ENCODE data around the gene PLCB4.

PLCB4 gene

DNA sequence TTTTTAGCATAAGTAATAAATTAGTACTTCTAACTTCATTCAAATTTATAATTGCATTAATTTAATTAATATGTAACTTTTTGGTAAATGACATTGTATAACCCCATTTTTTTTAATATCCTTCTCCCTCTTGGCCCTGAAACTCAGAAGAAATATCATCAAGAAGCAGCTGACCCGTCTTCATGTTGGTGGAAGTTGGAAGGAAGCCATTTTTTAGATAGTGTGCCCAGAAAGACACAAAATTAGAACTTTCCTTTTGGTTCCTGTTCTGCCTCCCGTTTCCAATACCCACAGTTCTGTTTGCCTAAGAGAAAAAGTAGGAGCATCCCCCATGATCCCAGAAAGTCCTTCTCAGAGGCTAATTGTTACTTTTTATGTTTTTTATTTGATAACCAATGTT is 65.5 kb downstream of the PLCB4 start:
- no peak for DNase-seq (ENCODE audit: extremely low read depth, low read depth)
- TF ChIP-seq, protein P1, sequence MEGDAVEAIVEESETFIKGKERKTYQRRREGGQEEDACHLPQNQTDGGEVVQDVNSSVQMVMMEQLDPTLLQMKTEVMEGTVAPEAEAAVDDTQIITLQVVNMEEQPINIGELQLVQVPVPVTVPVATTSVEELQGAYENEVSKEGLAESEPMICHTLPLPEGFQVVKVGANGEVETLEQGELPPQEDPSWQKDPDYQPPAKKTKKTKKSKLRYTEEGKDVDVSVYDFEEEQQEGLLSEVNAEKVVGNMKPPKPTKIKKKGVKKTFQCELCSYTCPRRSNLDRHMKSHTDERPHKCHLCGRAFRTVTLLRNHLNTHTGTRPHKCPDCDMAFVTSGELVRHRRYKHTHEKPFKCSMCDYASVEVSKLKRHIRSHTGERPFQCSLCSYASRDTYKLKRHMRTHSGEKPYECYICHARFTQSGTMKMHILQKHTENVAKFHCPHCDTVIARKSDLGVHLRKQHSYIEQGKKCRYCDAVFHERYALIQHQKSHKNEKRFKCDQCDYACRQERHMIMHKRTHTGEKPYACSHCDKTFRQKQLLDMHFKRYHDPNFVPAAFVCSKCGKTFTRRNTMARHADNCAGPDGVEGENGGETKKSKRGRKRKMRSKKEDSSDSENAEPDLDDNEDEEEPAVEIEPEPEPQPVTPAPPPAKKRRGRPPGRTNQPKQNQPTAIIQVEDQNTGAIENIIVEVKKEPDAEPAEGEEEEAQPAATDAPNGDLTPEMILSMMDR (IDR thresholded peaks at IDR 0.05; ENCODE audit: low read depth, low read length, missing control alignments): no peak
- no peak overlapping the region for H3K4me3 ChIP-seq (replicated peaks; ENCODE audit: low read depth, low read length)

DNA sequence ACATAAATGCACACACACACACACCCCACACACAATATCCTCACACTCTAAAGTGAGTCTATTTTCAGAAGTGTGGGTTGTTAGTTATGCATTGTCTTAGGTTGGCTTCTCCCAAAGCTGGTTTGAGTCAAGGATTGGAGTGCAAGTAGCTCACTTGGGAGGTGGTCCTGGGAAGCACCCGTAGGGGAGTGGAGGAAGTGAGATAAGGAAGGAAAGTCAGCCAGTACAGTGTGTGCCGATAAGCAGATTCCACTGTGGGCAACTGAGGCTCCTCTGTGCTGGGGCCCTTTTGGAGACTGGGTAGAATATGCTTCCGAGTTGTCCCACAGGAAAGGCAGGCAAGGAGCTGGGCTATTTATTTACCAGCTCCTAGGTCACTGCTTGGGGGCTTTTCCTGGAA is 67.2 kb downstream of the PLCB4 start:
- H3K4me3 ChIP-seq (replicated peaks; ENCODE audit: low read depth, low read length): no peak overlapping the region
- no peak for DNase-seq (ENCODE audit: extremely low read depth, low read depth)
- TF ChIP-seq, protein P1 (IDR thresholded peaks at IDR 0.05; ENCODE audit: low read depth, low read length, missing control alignments): no peak

DNA sequence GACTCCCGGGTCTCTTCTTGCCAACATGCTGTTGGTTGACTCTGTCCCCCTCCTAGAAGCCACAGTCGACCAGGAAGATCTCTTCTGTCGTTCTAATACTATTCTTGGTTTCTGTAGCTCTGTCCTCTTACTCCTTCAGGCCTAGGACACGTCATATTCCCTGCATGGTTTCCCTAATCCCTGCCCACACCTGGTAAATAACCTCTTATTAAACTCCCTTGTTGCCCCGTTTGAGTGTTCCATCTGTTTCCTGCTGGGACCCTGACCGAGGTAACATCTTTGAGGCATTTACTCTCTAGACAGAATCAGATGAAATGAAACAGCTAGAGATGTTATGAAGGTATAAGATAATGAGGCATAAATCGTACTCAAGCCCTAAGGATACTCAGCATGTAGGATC is 68.1 kb downstream of the PLCB4 start:
- no peak for DNase-seq (ENCODE audit: extremely low read depth, low read depth)
- TF ChIP-seq, protein P1 (IDR thresholded peaks at IDR 0.05; ENCODE audit: low read depth, low read length, missing control alignments): no peak
- H3K4me3 ChIP-seq (replicated peaks; ENCODE audit: low read depth, low read length): no peak overlapping the region

DNA sequence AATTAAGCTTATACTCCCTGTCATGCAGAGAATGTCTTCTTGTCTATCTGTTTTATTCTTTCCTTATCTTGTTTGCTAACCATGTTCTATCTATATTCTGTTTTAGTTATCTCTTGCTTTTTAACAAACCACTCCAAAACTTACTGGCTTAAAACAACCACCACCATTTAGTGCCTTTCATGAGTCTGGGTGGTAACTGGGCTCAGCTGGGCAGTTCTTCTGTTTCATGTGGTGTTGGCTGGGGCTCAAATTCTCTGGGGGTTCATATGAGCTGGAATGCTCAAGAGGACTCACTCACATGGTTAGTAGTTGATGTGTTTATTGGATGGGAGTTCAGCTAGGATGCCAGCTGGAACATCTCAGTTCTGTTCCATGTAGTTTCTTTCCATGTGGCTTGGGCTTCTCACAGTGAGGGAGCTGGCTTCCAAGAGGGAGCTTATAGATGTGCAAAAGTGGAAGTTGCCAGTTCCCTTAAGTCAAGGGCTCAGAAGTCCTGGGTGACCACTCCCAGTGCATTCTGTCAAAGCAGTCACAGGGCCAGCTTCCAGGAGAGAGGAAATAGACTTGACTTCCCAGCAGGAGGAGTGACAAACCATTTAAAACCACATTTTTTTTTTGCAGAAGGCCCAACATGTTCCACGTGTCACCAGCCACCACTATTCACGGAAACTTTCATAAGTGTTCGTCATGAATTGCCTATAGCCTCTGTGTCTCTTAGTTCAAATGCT is 70.4 kb downstream of the PLCB4 start:
- H3K4me3 ChIP-seq (replicated peaks; ENCODE audit: low read depth, low read length): no peak overlapping the region
- TF ChIP-seq, protein P1 (IDR thresholded peaks at IDR 0.05; ENCODE audit: low read depth, low read length, missing control alignments): no peak
- DNase-seq (ENCODE audit: extremely low read depth, low read depth): no peak

DNA sequence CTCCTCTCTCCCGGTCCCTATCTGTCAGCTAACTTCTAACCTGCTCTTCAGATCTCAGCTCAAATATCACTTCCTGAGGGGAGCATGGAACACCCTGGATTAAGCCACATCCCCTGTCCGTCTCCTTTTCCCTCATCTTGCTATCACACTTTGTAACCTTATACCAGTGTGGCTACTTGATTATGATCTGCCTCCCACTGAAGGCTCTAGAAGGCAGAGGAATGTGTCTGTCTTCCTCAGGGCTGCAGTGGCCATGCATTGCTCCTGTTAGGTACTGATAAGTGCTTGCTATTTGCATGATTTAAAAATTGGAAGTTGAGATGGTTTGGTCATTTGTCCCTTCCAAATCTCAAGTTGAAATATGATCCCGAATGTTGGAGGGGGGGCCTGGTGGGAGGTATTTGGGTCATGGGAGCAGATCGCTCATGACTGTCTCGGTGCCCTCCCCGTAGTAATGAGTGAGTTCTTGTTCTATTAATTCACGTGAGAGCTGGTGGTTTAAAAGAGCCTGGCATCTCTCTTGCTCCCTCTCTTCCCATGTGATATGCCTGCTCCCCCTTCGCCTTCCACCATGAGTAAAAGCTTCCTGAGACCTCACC is 71.4 kb downstream of the PLCB4 start:
- H3K4me3 ChIP-seq (replicated peaks; ENCODE audit: low read depth, low read length): no peak overlapping the region
- TF ChIP-seq, protein P1 (IDR thresholded peaks at IDR 0.05; ENCODE audit: low read depth, low read length, missing control alignments): no peak
- DNase-seq (ENCODE audit: extremely low read depth, low read depth): no peak

DNA sequence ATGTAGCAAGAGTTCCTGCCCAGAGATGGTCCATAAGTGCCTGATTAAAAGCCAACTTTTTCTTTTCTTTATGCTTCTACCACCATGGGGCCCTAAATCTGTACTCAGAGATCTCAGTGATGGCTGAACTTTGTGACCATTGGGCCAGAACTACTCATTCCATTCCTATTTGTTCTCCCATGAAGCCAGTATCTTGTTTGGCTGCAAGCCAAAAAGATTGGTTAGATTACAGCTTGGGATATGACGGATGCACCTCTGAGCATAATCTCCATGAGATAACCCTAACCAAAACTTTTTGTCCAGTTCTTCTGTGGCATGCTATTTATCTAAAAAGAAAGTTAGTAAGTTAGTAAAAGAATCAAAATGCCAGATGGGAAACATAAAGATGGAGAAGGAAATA is 72.2 kb downstream of the PLCB4 start:
- TF ChIP-seq, protein P1 (IDR thresholded peaks at IDR 0.05; ENCODE audit: low read depth, low read length, missing control alignments): no peak
- no peak for DNase-seq (ENCODE audit: extremely low read depth, low read depth)
- H3K4me3 ChIP-seq (replicated peaks; ENCODE audit: low read depth, low read length): no peak overlapping the region

All from HFF-Myc (cell line).